GM23248 (cell line): ENCODE data around the gene SLC12A6.

ENCODE experiments used
- EZH2 ChIP-seq: fragments of 200-600 bp; sonication (generic); IDR thresholded peaks from 2 replicates; pipeline ENCODE4 v1.6.1; 2018; ENCODE audit warnings: antibody characterized with exemption, mild to moderate bottlenecking; ENCODE audit not compliant: insufficient read depth, poor library complexity, severe bottlenecking
- EZH2phosphoT487 ChIP-seq: fragments of 200-600 bp; sonication (generic); IDR thresholded peaks from 2 replicates; pipeline ENCODE4 v1.6.1; 2018; ENCODE audit warnings: antibody characterized with exemption, moderate library complexity, mild to moderate bottlenecking, low read depth; ENCODE audit not compliant: insufficient read depth

DNA sequence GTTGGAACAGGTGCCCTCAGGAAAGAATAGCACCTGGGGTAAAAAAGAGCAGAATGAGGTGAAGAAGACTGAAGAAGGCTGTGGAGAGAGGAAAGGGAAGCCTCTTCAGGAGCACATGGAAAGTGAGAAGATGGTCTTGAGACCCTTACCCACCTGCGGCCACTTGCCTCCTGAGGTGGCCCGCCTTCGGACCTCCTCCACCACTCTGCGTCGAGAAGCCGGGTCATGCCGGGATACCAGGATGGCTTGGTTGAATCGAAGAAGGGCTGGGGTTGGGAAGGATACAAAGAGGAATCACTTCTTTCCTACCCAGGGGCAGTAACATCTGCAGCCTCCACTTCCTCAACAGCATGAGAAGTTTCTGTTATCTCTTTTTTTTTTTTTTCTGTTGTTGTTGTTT is 26.5 kb upstream of the SLC12A6 start:
- TF ChIP-seq EZH2 (no peak), EZH2phosphoT487 (no peak)
